Astrocyte (in vitro differentiated cells and primary cell): ENCODE measurements around the gene KRTAP10-8.

ENCODE experiments used
- EZH2 ChIP-seq: IDR thresholded peaks from 2 replicates; pipeline ENCODE4 v1.6.1; 2012; ENCODE audit warnings: mild to moderate bottlenecking, low read length, inconsistent platforms; ENCODE audit not compliant: insufficient read depth
- TF ChIP-seq, protein P1 (sequence below): IDR thresholded peaks from 2 replicates; pipeline ENCODE4 v1.5.1; 2011; ENCODE audit warnings: low read depth, mild to moderate bottlenecking, inconsistent platforms, low read length, moderate library complexity; ENCODE audit not compliant: insufficient read depth

DNA sequence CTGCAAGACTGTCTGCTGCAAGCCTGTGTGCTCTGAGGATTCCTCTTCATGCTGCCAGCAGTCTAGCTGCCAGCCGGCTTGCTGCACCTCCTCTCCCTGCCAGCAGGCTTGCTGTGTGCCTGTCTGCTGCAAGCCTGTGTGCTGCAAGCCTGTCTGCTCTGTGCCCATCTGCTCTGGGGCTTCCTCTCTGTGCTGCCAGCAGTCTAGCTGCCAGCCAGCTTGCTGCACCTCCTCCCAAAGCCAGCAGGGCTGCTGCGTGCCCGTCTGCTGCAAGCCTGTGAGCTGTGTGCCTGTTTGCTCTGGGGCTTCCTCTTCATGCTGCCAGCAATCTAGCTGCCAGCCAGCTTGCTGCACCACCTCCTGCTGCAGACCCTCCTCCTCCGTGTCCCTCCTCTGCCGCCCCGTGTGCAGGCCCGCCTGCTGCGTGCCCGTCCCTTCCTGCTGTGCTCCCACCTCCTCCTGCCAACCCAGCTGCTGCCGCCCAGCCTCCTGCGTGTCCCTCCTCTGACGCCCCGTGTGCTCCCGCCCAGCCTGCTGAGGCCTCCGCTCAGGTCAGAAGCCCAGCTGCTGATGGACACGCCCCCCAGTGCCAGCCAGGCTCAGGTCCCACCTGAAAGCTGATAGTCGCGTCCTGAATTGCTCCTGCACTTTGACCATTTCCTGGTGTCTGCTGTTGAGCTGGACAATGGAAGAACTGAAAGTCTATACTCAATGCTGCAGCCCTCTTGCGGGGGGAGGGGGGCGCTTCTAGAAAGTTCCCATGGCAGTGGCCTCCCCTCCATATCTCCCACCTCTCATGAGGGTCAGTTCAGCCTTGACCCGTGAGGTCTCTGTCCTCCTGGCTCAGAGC is 37.2 kb upstream of the KRTAP10-8 start:
- TF ChIP-seq EZH2: no peak
- TF ChIP-seq, protein P1, sequence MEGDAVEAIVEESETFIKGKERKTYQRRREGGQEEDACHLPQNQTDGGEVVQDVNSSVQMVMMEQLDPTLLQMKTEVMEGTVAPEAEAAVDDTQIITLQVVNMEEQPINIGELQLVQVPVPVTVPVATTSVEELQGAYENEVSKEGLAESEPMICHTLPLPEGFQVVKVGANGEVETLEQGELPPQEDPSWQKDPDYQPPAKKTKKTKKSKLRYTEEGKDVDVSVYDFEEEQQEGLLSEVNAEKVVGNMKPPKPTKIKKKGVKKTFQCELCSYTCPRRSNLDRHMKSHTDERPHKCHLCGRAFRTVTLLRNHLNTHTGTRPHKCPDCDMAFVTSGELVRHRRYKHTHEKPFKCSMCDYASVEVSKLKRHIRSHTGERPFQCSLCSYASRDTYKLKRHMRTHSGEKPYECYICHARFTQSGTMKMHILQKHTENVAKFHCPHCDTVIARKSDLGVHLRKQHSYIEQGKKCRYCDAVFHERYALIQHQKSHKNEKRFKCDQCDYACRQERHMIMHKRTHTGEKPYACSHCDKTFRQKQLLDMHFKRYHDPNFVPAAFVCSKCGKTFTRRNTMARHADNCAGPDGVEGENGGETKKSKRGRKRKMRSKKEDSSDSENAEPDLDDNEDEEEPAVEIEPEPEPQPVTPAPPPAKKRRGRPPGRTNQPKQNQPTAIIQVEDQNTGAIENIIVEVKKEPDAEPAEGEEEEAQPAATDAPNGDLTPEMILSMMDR: no peak
